Activated CD8-positive, alpha-beta memory T cell treated with anti-CD3 and anti-CD28 coated beads, Interleukin-2, amount 50 U/mL, for 48 hours (primary cell): ENCODE results near the gene GHR.

Source experiments
- DNase-seq: peaks from one replicate; pipeline ENCODE4 v3.0.0-alpha.2; 2020

GHR gene

GRCh38 chr5:42518595-42519221 lies 95.5 kb downstream of the GHR start:
- DNase-seq: no peak

DNA sequence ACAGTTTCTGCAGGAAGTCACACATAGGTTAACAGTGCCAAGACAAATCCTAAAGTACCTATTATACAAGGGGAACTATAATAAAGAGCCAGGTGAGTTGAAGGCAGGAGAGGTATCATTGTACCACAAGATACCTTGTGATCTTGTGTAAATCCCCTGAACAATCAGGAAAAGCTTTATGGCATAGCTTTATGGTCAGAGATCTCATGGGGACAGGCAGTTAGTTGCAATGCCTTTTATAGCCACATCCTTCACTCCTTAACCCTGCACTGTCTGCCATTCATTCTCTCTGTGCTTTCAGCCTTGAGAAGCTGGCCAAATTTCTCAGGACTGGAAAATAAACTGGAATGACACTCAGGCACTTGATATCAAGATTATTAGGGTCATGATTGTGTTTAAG lies 97.0 kb downstream of the GHR start:
- DNase-seq: no peak

GRCh38 chr5:42520957-42521356 lies 97.7 kb downstream of the GHR start:
- no peak for DNase-seq

GRCh38 chr5:42521406-42521805 lies 98.2 kb downstream of the GHR start:
- DNase-seq: no peak

- no peak for DNase-seq
Measured at GRCh38 chr5:42522783-42523182, 99.5 kb downstream of the GHR start.

- DNase-seq: no peak
Measured at GRCh38 chr5:42526179-42526578, 102.9 kb downstream of the GHR start.

GRCh38 chr5:42531611-42532010 lies 108.4 kb downstream of the GHR start:
- no peak for DNase-seq

DNA sequence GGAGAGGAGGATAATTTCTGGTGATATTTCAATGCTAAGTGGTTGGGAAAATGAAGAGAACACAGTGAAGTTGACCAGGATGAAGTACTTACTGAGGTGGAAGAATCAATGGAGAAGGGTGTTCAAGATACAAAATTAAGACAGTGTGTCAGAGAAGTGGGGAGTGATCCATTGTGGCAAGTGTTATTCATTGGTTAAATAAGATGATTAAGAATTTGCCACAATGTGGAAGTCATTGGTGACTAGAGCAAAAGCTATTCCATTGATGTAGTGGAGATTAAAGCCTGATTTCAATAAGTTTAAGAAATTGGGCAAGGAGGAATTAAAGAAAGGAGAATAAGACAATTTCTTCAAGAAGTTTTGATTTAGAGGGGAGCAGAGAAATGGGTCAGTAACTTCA lies 118.9 kb downstream of the GHR start:
- DNase-seq: no peak

- DNase-seq: no peak
Measured at GRCh38 chr5:42543774-42544173, 120.5 kb downstream of the GHR start.

DNA sequence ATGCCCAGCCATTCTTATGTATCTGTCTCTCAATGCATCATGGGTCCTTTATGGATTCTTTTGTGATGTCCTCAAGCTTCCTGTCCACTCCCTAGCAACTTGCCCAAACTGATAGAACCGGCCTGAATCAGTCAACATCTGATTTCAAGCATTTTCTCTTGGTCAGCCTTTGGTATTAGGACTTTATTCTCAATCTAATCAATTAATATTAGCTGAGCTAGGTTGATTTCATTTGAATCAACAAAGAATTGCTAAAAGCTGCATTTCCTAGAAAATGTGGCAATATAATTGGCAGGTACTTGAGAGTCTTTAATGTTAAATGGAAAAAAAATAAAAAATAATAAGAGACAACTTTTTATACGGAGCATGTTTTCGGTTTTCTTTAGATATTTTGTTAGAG lies 121.8 kb downstream of the GHR start:
- DNase-seq: no peak

- no peak for DNase-seq
Measured at GRCh38 chr5:42547141-42547540, 123.9 kb downstream of the GHR start.

DNA sequence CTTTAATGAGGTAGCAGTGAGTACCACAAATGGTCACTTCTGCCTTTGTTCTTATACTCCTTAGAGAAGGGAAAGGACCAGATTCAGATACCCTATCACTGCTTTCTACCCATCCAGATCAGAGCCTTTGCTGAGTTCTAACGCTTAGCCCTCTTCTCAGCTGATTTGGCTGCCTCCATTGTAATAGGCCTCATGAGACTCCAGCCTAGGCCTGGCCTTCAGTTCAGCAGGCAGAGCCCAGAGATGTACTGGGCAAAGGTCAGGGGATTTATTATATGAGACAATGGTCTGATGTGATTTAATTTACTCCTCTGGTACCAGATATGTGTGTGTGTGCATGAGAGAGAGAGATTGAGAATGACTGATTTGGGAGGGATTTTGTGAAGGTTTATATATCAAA lies 124.7 kb downstream of the GHR start:
- no peak for DNase-seq

GRCh38 chr5:42552597-42552996 lies 129.4 kb downstream of the GHR start:
- DNase-seq: no peak

- DNase-seq: no peak
Measured at GRCh38 chr5:42553461-42553860, 130.2 kb downstream of the GHR start.

- DNase-seq: no peak
Measured at GRCh38 chr5:42555010-42555409, 131.8 kb downstream of the GHR start.

GRCh38 chr5:42555797-42556196 lies 132.6 kb downstream of the GHR start:
- DNase-seq: no peak

DNA sequence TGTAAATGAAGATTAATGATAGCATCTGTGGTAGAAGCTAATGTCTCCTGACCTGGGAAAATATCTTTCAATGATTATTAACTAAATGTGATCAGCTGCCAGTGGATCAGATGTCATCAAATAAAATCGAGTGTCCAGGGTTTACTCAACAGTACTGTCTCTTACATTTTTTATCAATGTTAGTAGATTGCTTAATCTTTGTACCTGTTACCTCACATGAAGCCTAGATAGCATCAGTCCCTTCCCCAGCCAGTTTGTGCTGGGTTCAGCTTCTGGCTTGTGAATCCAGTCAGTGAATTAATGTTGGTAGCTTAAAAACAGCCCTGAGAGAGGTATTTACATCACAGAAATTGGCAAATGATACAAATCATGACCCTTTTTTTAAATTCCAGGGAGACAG lies 134.4 kb downstream of the GHR start:
- no peak for DNase-seq

GRCh38 chr5:42561656-42562055 lies 138.4 kb downstream of the GHR start:
- DNase-seq: no peak

DNA sequence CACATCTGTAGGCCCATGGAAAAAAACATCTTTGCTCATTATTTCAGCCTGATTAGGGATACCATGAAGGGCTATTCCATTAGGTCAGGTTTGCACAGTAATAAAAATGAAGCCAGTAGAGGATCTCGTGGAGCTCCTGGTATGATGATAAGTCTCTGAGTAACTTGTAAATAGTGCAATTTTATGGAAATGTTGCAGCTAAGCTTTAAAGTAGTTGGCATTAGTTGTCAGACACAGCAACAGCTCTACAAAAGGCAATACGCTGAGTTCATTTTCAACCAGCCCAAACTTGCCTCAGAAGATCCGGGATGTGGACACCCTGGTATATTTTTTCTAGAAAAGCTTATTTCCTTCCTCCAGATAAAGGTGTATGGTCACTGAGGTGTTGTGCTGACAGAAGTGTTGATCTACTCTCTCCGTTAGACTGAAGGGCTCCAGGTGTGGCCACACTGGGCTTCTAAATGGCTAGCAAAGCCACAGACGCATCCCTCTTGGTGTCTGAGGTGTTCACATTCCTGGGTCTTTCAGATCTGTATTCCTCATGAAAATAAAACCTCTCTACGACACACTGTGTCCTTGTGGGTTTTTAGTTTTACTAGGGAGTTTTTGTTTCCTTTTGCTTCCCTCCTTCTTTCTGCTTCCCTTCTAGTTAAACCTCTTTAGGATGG lies 141.6 kb downstream of the GHR start:
- no peak for DNase-seq

GRCh38 chr5:42566652-42567295 lies 143.5 kb downstream of the GHR start:
- no peak for DNase-seq

DNA sequence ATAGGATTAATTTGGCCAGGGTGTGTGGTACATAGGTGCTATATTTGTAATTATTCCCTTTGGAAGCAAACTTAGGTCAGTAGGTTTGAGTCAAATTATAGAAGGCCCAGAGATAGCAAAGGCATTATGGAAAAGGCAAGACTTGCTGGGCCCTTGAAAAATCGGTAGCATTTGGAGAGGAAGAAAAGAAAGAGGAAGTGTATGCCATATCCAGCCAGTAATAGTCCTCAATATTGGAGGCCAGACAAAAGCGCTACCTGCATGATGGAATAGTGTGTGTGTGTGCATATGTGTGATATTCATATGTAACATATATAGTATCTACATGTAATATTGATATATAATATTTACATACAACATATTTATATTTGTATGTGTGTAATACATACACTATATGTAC lies 146.1 kb downstream of the GHR start:
- no peak for DNase-seq

DNA sequence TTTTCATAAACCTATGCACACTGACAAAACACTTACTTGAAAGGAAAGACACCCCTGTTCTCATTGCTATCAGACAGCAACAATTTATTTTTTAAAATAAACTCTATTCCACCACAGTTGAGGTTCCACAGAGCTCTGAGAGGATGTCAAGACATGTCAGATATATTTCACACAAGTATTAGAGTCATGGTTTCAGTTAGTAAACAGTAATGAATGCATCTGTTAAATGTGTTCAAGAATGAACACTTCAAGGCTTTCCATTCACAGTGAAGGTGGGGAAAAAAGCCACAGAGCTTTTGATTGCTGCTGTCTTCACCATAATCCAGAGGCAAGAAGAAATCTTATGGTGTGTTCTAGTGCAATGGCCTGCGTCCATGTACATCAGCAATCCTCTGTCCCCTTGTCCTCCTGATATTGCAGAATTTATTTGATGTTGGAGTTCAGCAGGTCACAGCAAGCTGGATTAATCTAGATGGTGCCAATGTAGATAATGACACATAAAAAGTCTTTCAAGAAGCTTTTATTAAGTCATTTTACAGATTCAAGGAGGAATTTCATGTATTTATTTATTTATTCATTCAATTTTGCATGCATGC lies 146.8 kb downstream of the GHR start:
- DNase-seq: no peak

- DNase-seq: no peak
Measured at GRCh38 chr5:42570966-42571960, 148.0 kb downstream of the GHR start.
